OCI-LY7 (cell line): Measurements from ENCODE around the gene ZNRF3. TPM values are rescaled to one million over a fixed set of nuclear protein-coding genes. Genes with fewer than 3 reads are reported as not detected.

Experiments used
- BruUV-seq: library from RNA; stranded (reverse); fragments of 400-500 nt; replicated peaks from 2 replicates; lab custom pipeline; 2021; lab: Mats Ljungman, UMichigan
- CTCF ChIA-PET: fragments of 300-600 bp; sonication (Branson Sonifier 250); formaldehyde crosslinking; loops from one replicate; lab custom pipeline; 2022; ENCODE audit warnings: antibody characterized with exemption; ENCODE audit not compliant: unreplicated experiment; lab: Charles Lee
- POLR2A ChIA-PET: fragments of 300-600 bp; sonication (Branson Sonifier 250); formaldehyde crosslinking; loops from one replicate; lab custom pipeline; 2022; ENCODE audit warnings: antibody characterized with exemption; lab: Charles Lee
- DNase-seq: peaks from one replicate; pipeline ENCODE4 v3.0.0-alpha.2; 2015; ENCODE audit warnings: low spot score
- H2AFZ ChIP-seq: fragments of 200-600 bp; sonication (generic), shearing (Covaris generic); 2 replicates; pipeline ENCODE4 v1.6.1; 2014; ENCODE audit warnings: mild to moderate bottlenecking, antibody characterized with exemption, low read length, moderate library complexity
- H3K27ac ChIP-seq: fragments of 200-600 bp; sonication (generic); 2 replicates; pipeline ENCODE4 v1.5.1; 2014; ENCODE audit warnings: mixed run types, low read depth, mild to moderate bottlenecking, moderate library complexity, low read length, inconsistent platforms; ENCODE audit not compliant: poor library complexity, severe bottlenecking
- H3K36me3 ChIP-seq: fragments of 200-600 bp; sonication (generic); 2 replicates; pipeline ENCODE4 v1.6.1; 2014; ENCODE audit warnings: mild to moderate bottlenecking, antibody characterized with exemption, low read length, moderate library complexity, mixed read lengths; ENCODE audit not compliant: insufficient read depth
- H3K4me1 ChIP-seq: fragments of 200-600 bp; sonication (generic); 2 replicates; pipeline ENCODE4 v1.5.1; 2014; ENCODE audit warnings: mild to moderate bottlenecking, low read length; ENCODE audit not compliant: insufficient read depth, poor library complexity, severe bottlenecking
- H3K4me2 ChIP-seq: fragments of 200-600 bp; sonication (generic); 2 replicates; pipeline ENCODE4 v1.6.1; 2014; ENCODE audit warnings: mild to moderate bottlenecking, low read length
- H3K4me3 ChIP-seq: fragments of 200-600 bp; sonication (generic); 2 replicates; pipeline ENCODE4 v1.5.1; 2014; ENCODE audit warnings: mild to moderate bottlenecking, low read depth, low read length; ENCODE audit not compliant: poor library complexity, severe bottlenecking
- H3K79me2 ChIP-seq: fragments of 200-600 bp; sonication (generic); 2 replicates; pipeline ENCODE4 v1.6.1; 2016; ENCODE audit warnings: low read depth, mild to moderate bottlenecking, low read length, moderate library complexity, mixed read lengths; ENCODE audit not compliant: insufficient read depth
- H3K9me2 ChIP-seq: fragments of 200-600 bp; sonication (generic); 2 replicates; pipeline ENCODE4 v1.6.1; 2016; ENCODE audit warnings: mild to moderate bottlenecking, low read length, mixed read lengths; ENCODE audit not compliant: insufficient read depth
- H3K9me3 ChIP-seq: fragments of 200-600 bp; sonication (generic); 2 replicates; pipeline ENCODE4 v1.6.1; 2014; ENCODE audit warnings: mild to moderate bottlenecking, mixed run types, low read length, mixed read lengths
- H4K20me1 ChIP-seq: fragments of 200-600 bp; sonication (generic); 2 replicates; pipeline ENCODE4 v1.6.1; 2014; ENCODE audit warnings: mild to moderate bottlenecking, antibody characterized with exemption, low read length, moderate library complexity, mixed read lengths; ENCODE audit not compliant: insufficient read depth
- CTCF ChIP-seq: fragments of 200-600 bp; sonication (generic); conservative IDR thresholded peaks from 2 replicates; pipeline ENCODE4 v1.5.1; 2014; ENCODE audit warnings: mild to moderate bottlenecking, antibody characterized with exemption, low read length, moderate library complexity, mixed read lengths
- EZH2phosphoT487 ChIP-seq: fragments of 200-600 bp; sonication (generic); IDR thresholded peaks from 2 replicates; pipeline ENCODE4 v1.6.1; 2018; ENCODE audit warnings: low read depth, borderline replicate concordance, mild to moderate bottlenecking, mixed run types, antibody characterized with exemption, low read length, moderate library complexity, mixed read lengths
- intact Hi-C: fragments of 100-400 bp; cut with micrococcal nuclease; formaldehyde crosslinking; loops from one replicate; pipeline ENCODE4 v1.10.0; 2022; ENCODE audit not compliant: unreplicated experiment
- total RNA-seq, 2 experiments: library from RNA; depleted of rRNA in 1 of 2; stranded (reverse); fragments of >200 nt in 1 of 2; shearing (Covaris generic) in 1 of 2; gene quantifications; 2 replicates each; pipeline ENCODE4 v1.2.3, GENCODE V29; 2014 to 2022

Gene ZNRF3
- total RNA-seq, 2 experiments from 2014 or later = 3.6 to 3.9 TPM

GRCh38 chr22:28869736-28870135 is 13.6 kb upstream of the ZNRF3 start:
- intact Hi-C loops = no loop called here
- CTCF ChIA-PET = no interaction called here

GRCh38 chr22:28873183-28873963 is 10.0 kb upstream of the ZNRF3 start:
- intact Hi-C loops = no loop called here
- Histone ChIP-seq H2AFZ (peak overlapping the region; percentile 46; the same call in 1 of the 2 replicates), H3K36me3 (no peaks in the 10 kb centered on the region), H3K9me3 (no peaks in the 10 kb centered on the region), H3K4me1 (no peaks in the 10 kb centered on the region), H3K27ac (no peak overlapping the region), H4K20me1 (no peaks in the 10 kb centered on the region), H3K9me2 (no peaks in the 10 kb centered on the region), H3K79me2 (no peaks in the 10 kb centered on the region), H3K4me2 (no peak overlapping the region), H3K4me3 (no peak overlapping the region)
- no peak for DNase-seq
- BruUV-seq = no TSS peak
- ChIA-PET CTCF (no interaction called here), POLR2A (no interaction called here)
- TF ChIP-seq EZH2phosphoT487 (no peak), CTCF (no peak)

More at GRCh38 chr22:28869736-28870135, 13.6 kb upstream of the ZNRF3 start:
- Histone ChIP-seq H3K79me2 (no peaks in the 10 kb centered on the region), H3K27ac (no peak overlapping the region), H3K9me3 (no peaks in the 10 kb centered on the region), H3K4me2 (no peak overlapping the region), H3K9me2 (no peaks in the 10 kb centered on the region), H4K20me1 (no peaks in the 10 kb centered on the region), H3K4me1 (no peaks in the 10 kb centered on the region), H3K4me3 (no peak overlapping the region), H2AFZ (no peak overlapping the region), H3K36me3 (no peaks in the 10 kb centered on the region)
- POLR2A ChIA-PET = no interaction called here
- BruUV-seq = no TSS peak
- TF ChIP-seq EZH2phosphoT487 (no peak), CTCF (no peak)
- DNase-seq = no peak

GRCh38 chr22:28874061-28874460 is 9.3 kb upstream of the ZNRF3 start:
- H4K20me1 ChIP-seq = no peaks in the 10 kb centered on the region
- H3K4me3 ChIP-seq = no peak overlapping the region
- H3K9me2 ChIP-seq = no peaks in the 10 kb centered on the region
- ChIA-PET POLR2A (no interaction called here), CTCF (no interaction called here)
- intact Hi-C loops = no loop called here
- DNase-seq = no peak
- H3K79me2 ChIP-seq = no peaks in the 10 kb centered on the region
- TF ChIP-seq CTCF (no peak), EZH2phosphoT487 (no peak)
- no peaks in the 10 kb centered on the region for H3K4me1 ChIP-seq
- no peaks in the 10 kb centered on the region for H3K36me3 ChIP-seq
- no peak overlapping the region for H3K4me2 ChIP-seq
- no peaks in the 10 kb centered on the region for H3K9me3 ChIP-seq
- BruUV-seq = no TSS peak
- H3K27ac ChIP-seq = no peak overlapping the region
- H2AFZ ChIP-seq = no peak overlapping the region
